K562 (cell line): ENCODE data around the gene FADS6. TPM values are rescaled to one million over a fixed set of nuclear protein-coding genes. Genes with fewer than 3 reads are reported as not detected.

Source experiments
- ADNP ChIP-seq: fragments of 200-800 bp; sonication (Bioruptor generic); IDR thresholded peaks from 2 replicates; pipeline ENCODE4 v1.6.1; 2016; ENCODE audit warnings: missing genetic modification characterization, missing compliant biosample characterization
- DPF2 ChIP-seq: fragments of 450-650 bp; IDR thresholded peaks from 2 replicates; pipeline ENCODE4 v1.6.1; 2016
- GATAD2B ChIP-seq: fragments of 450-650 bp; IDR thresholded peaks from 2 replicates; pipeline ENCODE4 v1.6.1; 2017; ENCODE audit warnings: mild to moderate bottlenecking, borderline replicate concordance
- HDAC1 ChIP-seq, 2 experiments: fragments of 450-650 bp; IDR thresholded peaks; 2 replicates each; pipeline ENCODE4 v1.6.1; 2016 to 2017; ENCODE audit warnings: inconsistent platforms in 1 of 2, mild to moderate bottlenecking in 1 of 2, moderate library complexity in 1 of 2
- HDAC3 ChIP-seq: fragments of 450-650 bp; IDR thresholded peaks from 2 replicates; pipeline ENCODE4 v1.6.1; 2018; ENCODE audit warnings: borderline replicate concordance, mild to moderate bottlenecking, moderate library complexity; ENCODE audit not compliant: partially characterized antibody
- MAZ ChIP-seq, 2 experiments: fragments of 450-650 bp in 1 of 2; sonication (generic) in 1 of 2; formaldehyde crosslinking; IDR thresholded peaks in 1 of 2; conservative IDR thresholded peaks in 1 of 2; 2 replicates each; pipeline versions ENCODE4 v1.4.0 to v1.5.0; 2020; ENCODE audit warnings: mild to moderate bottlenecking in 1 of 2, missing genetic modification reagents in 1 of 2
- MED1 ChIP-seq: sonication (generic); formaldehyde crosslinking; IDR thresholded peaks from 2 replicates; pipeline ENCODE4 v1.8.1; 2023; ENCODE audit warnings: missing genetic modification reagents, borderline replicate concordance
- RBFOX2 ChIP-seq: fragments of 200-400 bp; formaldehyde crosslinking; IDR thresholded peaks from 2 replicates; pipeline ENCODE4 v1.6.1; 2017; ENCODE audit warnings: low read depth, mild to moderate bottlenecking, low read length, moderate library complexity
- U2AF2 ChIP-seq: fragments of 200-400 bp; formaldehyde crosslinking; optimal IDR thresholded peaks from 2 replicates; pipeline ENCODE3; 2017; ENCODE audit warnings: low read depth, mild to moderate bottlenecking, low read length
- ZNF436 ChIP-seq: fragments of 250-450, 450-650 bp; sonication (Bioruptor Pico); formaldehyde crosslinking; IDR thresholded peaks from 2 replicates; pipeline ENCODE4 v1.7.0; 2020; ENCODE audit warnings: mild to moderate bottlenecking
- polyA plus RNA-seq, 8 experiments: library from polyadenylated mRNA; depleted of rRNA in 4 of 8; stranded (reverse) in 5 of 8; unstranded in 3 of 8; fragments of >200 nt; fragmentation: Nextera tagmentation in 2 of 8; fragmentation: Illumina TruSeq in 1 of 8; extraction: Ambion mirVana in 2 of 8; extraction: Trizol in 1 of 8; gene quantifications; 2 replicates each; pipeline versions ENCODE4 v1.2.1 to v1.2.3, GENCODE V29; 2011 to 2014; ENCODE audit warnings: inconsistent platforms in 1 of 8, missing spikeins in 1 of 8
- total RNA-seq, 7 experiments: library from RNA; depleted of rRNA in 6 of 7; stranded (reverse); fragments of >200 nt in 6 of 7; fragmentation: Illumina TruSeq in 2 of 7; extraction: Trizol in 2 of 7; gene quantifications; 2 replicates each; pipeline versions ENCODE4 v1.2.1 to v1.2.3, GENCODE V29; 2011 to 2021; ENCODE audit warnings: low replicate concordance in 1 of 7
- TF ChIP-seq, protein P1 (sequence below), 2 experiments: fragments of 450-650 bp in 1 of 2; sonication (generic) in 1 of 2; formaldehyde crosslinking in 1 of 2; IDR thresholded peaks; 2 replicates each; pipeline versions ENCODE4 v1.7.1 to v1.9.0; 2016 to 2022; ENCODE audit warnings: inconsistent platforms in 1 of 2, mild to moderate bottlenecking in 1 of 2, missing genetic modification reagents in 1 of 2
- TF ChIP-seq, protein P2 (sequence below), 2 experiments: IDR thresholded peaks; 2 replicates each; pipeline ENCODE4 v1.6.1; 2012; ENCODE audit warnings: improper control_type of control experiment in 2 of 2, low read depth in 2 of 2, low read length in 2 of 2, borderline replicate concordance in 1 of 2
- TF ChIP-seq, protein P3 (sequence below): fragments of 200-800 bp; sonication (Bioruptor generic); IDR thresholded peaks from 2 replicates; pipeline ENCODE4 v1.6.1; 2017; ENCODE audit warnings: missing genetic modification characterization, missing compliant biosample characterization

Gene FADS6
- total and polyA plus RNA-seq, 9 of the 15 experiments (the other 6 are each of a cell fraction or from before 2014, with no cell fraction given): 0.18 to 0.22 TPM; not detected in 7

GRCh38 chr17:74873037-74873873 is 20.2 kb downstream of the FADS6 start (continued):
- TF ChIP-seq, protein P1, sequence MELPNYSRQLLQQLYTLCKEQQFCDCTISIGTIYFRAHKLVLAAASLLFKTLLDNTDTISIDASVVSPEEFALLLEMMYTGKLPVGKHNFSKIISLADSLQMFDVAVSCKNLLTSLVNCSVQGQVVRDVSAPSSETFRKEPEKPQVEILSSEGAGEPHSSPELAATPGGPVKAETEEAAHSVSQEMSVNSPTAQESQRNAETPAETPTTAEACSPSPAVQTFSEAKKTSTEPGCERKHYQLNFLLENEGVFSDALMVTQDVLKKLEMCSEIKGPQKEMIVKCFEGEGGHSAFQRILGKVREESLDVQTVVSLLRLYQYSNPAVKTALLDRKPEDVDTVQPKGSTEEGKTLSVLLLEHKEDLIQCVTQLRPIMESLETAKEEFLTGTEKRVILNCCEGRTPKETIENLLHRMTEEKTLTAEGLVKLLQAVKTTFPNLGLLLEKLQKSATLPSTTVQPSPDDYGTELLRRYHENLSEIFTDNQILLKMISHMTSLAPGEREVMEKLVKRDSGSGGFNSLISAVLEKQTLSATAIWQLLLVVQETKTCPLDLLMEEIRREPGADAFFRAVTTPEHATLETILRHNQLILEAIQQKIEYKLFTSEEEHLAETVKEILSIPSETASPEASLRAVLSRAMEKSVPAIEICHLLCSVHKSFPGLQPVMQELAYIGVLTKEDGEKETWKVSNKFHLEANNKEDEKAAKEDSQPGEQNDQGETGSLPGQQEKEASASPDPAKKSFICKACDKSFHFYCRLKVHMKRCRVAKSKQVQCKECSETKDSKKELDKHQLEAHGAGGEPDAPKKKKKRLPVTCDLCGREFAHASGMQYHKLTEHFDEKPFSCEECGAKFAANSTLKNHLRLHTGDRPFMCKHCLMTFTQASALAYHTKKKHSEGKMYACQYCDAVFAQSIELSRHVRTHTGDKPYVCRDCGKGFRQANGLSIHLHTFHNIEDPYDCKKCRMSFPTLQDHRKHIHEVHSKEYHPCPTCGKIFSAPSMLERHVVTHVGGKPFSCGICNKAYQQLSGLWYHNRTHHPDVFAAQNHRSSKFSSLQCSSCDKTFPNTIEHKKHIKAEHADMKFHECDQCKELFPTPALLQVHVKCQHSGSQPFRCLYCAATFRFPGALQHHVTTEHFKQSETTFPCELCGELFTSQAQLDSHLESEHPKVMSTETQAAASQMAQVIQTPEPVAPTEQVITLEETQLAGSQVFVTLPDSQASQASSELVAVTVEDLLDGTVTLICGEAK (IDR thresholded peaks at IDR 0.05): no peak; the same call in 1 of the 2 replicates
- TF ChIP-seq, protein P1 (CRISPR knock-in tag; IDR thresholded peaks at IDR 0.05): no peak
- TF ChIP-seq HDAC3 (no peak), ZNF436 (CRISPR knock-in tag) (peak; percentile 45; the same call in 1 of the 2 replicates), U2AF2 (no peak), ADNP (no peak), GATAD2B (no peak; the same call in 1 of the 2 replicates), MAZ (CRISPR knock-in tag; conservative IDR thresholded peaks at IDR 0.05 in 1 of 2, IDR thresholded peaks at IDR 0.05 in 1 of 2) (peak; percentile 61 to 67; a peak in 3 of 4 replicates), HDAC1 (IDR thresholded peaks at IDR 0.05) (peak in 1 of 2 experiments; percentile 63; a peak in 1 of 4 replicates), DPF2 (no peak), MED1 (CRISPR knock-in tag) (no peak), RBFOX2 (peak; percentile 95)
- TF ChIP-seq, protein P2, sequence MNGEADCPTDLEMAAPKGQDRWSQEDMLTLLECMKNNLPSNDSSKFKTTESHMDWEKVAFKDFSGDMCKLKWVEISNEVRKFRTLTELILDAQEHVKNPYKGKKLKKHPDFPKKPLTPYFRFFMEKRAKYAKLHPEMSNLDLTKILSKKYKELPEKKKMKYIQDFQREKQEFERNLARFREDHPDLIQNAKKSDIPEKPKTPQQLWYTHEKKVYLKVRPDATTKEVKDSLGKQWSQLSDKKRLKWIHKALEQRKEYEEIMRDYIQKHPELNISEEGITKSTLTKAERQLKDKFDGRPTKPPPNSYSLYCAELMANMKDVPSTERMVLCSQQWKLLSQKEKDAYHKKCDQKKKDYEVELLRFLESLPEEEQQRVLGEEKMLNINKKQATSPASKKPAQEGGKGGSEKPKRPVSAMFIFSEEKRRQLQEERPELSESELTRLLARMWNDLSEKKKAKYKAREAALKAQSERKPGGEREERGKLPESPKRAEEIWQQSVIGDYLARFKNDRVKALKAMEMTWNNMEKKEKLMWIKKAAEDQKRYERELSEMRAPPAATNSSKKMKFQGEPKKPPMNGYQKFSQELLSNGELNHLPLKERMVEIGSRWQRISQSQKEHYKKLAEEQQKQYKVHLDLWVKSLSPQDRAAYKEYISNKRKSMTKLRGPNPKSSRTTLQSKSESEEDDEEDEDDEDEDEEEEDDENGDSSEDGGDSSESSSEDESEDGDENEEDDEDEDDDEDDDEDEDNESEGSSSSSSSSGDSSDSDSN (IDR thresholded peaks at IDR 0.05; ENCODE audit: borderline replicate concordance in 1 of 2, low read depth in 2 of 2, low read length in 2 of 2): peak in 1 of 2 experiments; percentile 68; a peak in 1 of 4 replicates
- TF ChIP-seq, protein P3, sequence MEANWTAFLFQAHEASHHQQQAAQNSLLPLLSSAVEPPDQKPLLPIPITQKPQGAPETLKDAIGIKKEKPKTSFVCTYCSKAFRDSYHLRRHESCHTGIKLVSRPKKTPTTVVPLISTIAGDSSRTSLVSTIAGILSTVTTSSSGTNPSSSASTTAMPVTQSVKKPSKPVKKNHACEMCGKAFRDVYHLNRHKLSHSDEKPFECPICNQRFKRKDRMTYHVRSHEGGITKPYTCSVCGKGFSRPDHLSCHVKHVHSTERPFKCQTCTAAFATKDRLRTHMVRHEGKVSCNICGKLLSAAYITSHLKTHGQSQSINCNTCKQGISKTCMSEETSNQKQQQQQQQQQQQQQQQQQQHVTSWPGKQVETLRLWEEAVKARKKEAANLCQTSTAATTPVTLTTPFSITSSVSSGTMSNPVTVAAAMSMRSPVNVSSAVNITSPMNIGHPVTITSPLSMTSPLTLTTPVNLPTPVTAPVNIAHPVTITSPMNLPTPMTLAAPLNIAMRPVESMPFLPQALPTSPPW (CRISPR knock-in tag): peak; percentile 65
